HEK293T (cell line): ENCODE data around the gene PHLDA3.

ENCODE experiments used
- BHLHE40 ChIP-seq: fragments of 450-650 bp; IDR thresholded peaks from 2 replicates; pipeline ENCODE4 v1.6.1; 2016; ENCODE audit warnings: mild to moderate bottlenecking, moderate library complexity, borderline replicate concordance
- CTBP1 ChIP-seq: fragments of 450-650 bp; IDR thresholded peaks from 2 replicates; pipeline ENCODE4 v1.6.1; 2016; ENCODE audit warnings: borderline replicate concordance
- FOXK2 ChIP-seq: fragments of 450-650 bp; IDR thresholded peaks from 2 replicates; pipeline ENCODE4 v1.6.1; 2016; ENCODE audit warnings: mild to moderate bottlenecking
- FOXM1 ChIP-seq: fragments of 450-650 bp; IDR thresholded peaks from 2 replicates; pipeline ENCODE4 v1.6.1; 2017; ENCODE audit warnings: mild to moderate bottlenecking, borderline replicate concordance
- HDGF ChIP-seq: fragments of 450-650 bp; IDR thresholded peaks from 2 replicates; pipeline ENCODE4 v1.6.1; 2017; ENCODE audit warnings: antibody characterized with exemption, borderline replicate concordance
- NFRKB ChIP-seq: fragments of 450-650 bp; IDR thresholded peaks from 2 replicates; pipeline ENCODE4 v1.6.1; 2016; ENCODE audit warnings: mild to moderate bottlenecking, moderate library complexity
- SP1 ChIP-seq: fragments of 450-650 bp; IDR thresholded peaks from 2 replicates; pipeline ENCODE4 v1.6.1; 2017

- TF ChIP-seq FOXM1 (no peak), CTBP1 (no peak), SP1 (no peak), HDGF (no peak), FOXK2 (no peak), BHLHE40 (no peak), NFRKB (no peak)
Observed at GRCh38 chr1:201486187-201486586, 17.2 kb upstream of the PHLDA3 start.
